B cell (primary cell): ENCODE data around the gene GNB3. TPM values are rescaled to one million over a fixed set of nuclear protein-coding genes. Genes with fewer than 3 reads are reported as not detected.
"Not testable (repeated sequence)": the region's sequence is repeated elsewhere in the genome, so short reads cannot be mapped to it uniquely, and the experiment has no call there.

Source experiments
- ATAC-seq: fragments of 200-7000 bp; cut with Tn5 transposase; one replicate; pipeline ENCODE4 v1.10.0; 2021; ENCODE audit warnings: low read depth, mild to moderate bottlenecking, moderate number of reproducible peaks, moderate library complexity
- CTCF ChIA-PET: fragments of 350-600 bp; sonication (Branson Sonifier 250); formaldehyde crosslinking; loops from one replicate; lab custom pipeline; 2021; ENCODE audit warnings: antibody characterized with exemption, inconsistent platforms; lab: Charles Lee
- POLR2A ChIA-PET: fragments of 350-600 bp; sonication (Branson Sonifier 250); formaldehyde crosslinking; loops from one replicate; lab custom pipeline; 2021; ENCODE audit warnings: antibody characterized with exemption; lab: Charles Lee
- DNase-seq: peaks from one replicate; pipeline ENCODE4 v3.0.0; 2013
- H2AFZ ChIP-seq: 2 replicates; pipeline ENCODE4 v1.6.1; 2012; ENCODE audit warnings: mild to moderate bottlenecking, low read depth, low read length; ENCODE audit not compliant: insufficient read depth, poor library complexity, severe bottlenecking
- H3K27ac ChIP-seq, 2 donors: 1 replicate in 1 of 2; 2 replicates in 1 of 2; pipeline ENCODE4 v1.5.1; 2012 to 2013; ENCODE audit warnings: low read length in 2 of 2, mild to moderate bottlenecking in 2 of 2, moderate library complexity in 1 of 2
- H3K27me3 ChIP-seq, 4 experiments: fragments of 200-600 bp in 1 of 4; sonication (generic) in 1 of 4; replicated peaks in 1 of 4; 1 replicate in 2 of 4; 2 replicates in 2 of 4; pipeline versions ENCODE4 v1.6.1 to v1.7.0; 2013 to 2016; ENCODE audit warnings: low read length in 3 of 4, mild to moderate bottlenecking in 2 of 4, mixed read lengths in 1 of 4, moderate library complexity in 1 of 4; ENCODE audit not compliant: insufficient read depth in 4 of 4, control insufficient read depth in 3 of 4; ENCODE audit errors: control extremely low read depth in 1 of 4
- H3K36me3 ChIP-seq, 2 experiments: replicated peaks in 1 of 2; 1 replicate in 1 of 2; 2 replicates in 1 of 2; pipeline versions ENCODE4 v1.6.1 to v1.7.1; 2013; ENCODE audit warnings: low read length in 1 of 2; ENCODE audit not compliant: insufficient read depth in 2 of 2, control insufficient read depth in 1 of 2; ENCODE audit errors: control extremely low read depth in 1 of 2, extremely low read depth in 1 of 2
- H3K4me1 ChIP-seq, 2 donors: fragments of 200-600 bp in 1 of 2; sonication (generic) in 1 of 2; 1 replicate in 1 of 2; 2 replicates in 1 of 2; pipeline versions ENCODE4 v1.5.1 to v1.6.1; 2013 to 2017; ENCODE audit warnings: low read length in 2 of 2; ENCODE audit not compliant: control insufficient read depth in 2 of 2, insufficient read depth in 2 of 2
- H3K4me2 ChIP-seq: replicated peaks from 2 replicates; pipeline ENCODE3; 2012; ENCODE audit warnings: mild to moderate bottlenecking, low read depth, low read length; ENCODE audit not compliant: poor library complexity, severe bottlenecking
- H3K4me3 ChIP-seq, 5 experiments: fragments of 200-600 bp in 1 of 5; sonication (generic) in 1 of 5; 1 replicate in 3 of 5; 2 replicates in 2 of 5; pipeline versions ENCODE4 v1.5.1 to v1.7.0; 2011 to 2016; ENCODE audit warnings: low read length in 4 of 5, mild to moderate bottlenecking in 4 of 5, low read depth in 2 of 5, control low read depth in 1 of 5, moderate library complexity in 1 of 5; ENCODE audit not compliant: insufficient read depth in 1 of 5; ENCODE audit errors: control extremely low read depth in 1 of 5, extremely low read depth in 1 of 5
- H3K79me2 ChIP-seq: fragments of 200-600 bp; sonication (generic); one replicate; pipeline ENCODE4 v1.6.0; 2016; ENCODE audit warnings: low read length; ENCODE audit not compliant: control insufficient read depth, insufficient read depth
- H3K9ac ChIP-seq: fragments of 200-600 bp; sonication (generic); 2 replicates; pipeline ENCODE4 v1.6.1; 2017; ENCODE audit warnings: mild to moderate bottlenecking, low read length, moderate library complexity
- H3K9me3 ChIP-seq, 3 donors: one replicate each; pipeline versions ENCODE4 v1.6.1 to v1.7.1; 2013; ENCODE audit warnings: low read length in 2 of 3; ENCODE audit not compliant: control insufficient read depth in 2 of 3, insufficient read depth in 1 of 3; ENCODE audit errors: control extremely low read depth in 1 of 3
- H4K20me1 ChIP-seq: 2 replicates; pipeline ENCODE4 v1.6.0; 2012; ENCODE audit warnings: mild to moderate bottlenecking, low read length; ENCODE audit not compliant: insufficient read depth, control insufficient read depth, poor library complexity, severe bottlenecking
- H3K27ac Mint-ChIP-seq: one replicate; pipeline ENCODE4 v1.8.0; 2021; ENCODE audit warnings: mixed read lengths
- H3K27me3 Mint-ChIP-seq: one replicate; pipeline ENCODE4 v1.8.0; 2021; ENCODE audit warnings: mixed read lengths
- H3K4me1 Mint-ChIP-seq: one replicate; pipeline ENCODE4 v1.8.0; 2021; ENCODE audit warnings: mixed read lengths
- H3K4me3 Mint-ChIP-seq: one replicate; pipeline ENCODE4 v1.8.0; 2021; ENCODE audit warnings: mixed read lengths
- H3K9me3 Mint-ChIP-seq: one replicate; pipeline ENCODE4 v1.8.0; 2022; ENCODE audit warnings: mixed read lengths; ENCODE audit not compliant: insufficient read depth
- EZH2 ChIP-seq: IDR thresholded peaks from 2 replicates; pipeline ENCODE4 v1.6.1; 2012; ENCODE audit warnings: borderline replicate concordance, low read depth, mild to moderate bottlenecking, moderate library complexity, low read length; ENCODE audit not compliant: insufficient read depth, poor library complexity, severe bottlenecking
- WGBS: methylation state at CpG from one replicate; pipeline ENCODE4 v1.1.5; 2013; ENCODE audit warnings: missing lambda C conversion rate; ENCODE audit not compliant: insufficient coverage; 5-methylcytosine and 5-hydroxymethylcytosine counted together
- intact Hi-C: fragments of 100-400 bp; cut with micrococcal nuclease; formaldehyde crosslinking; loops from one replicate; pipeline ENCODE4 v1.10.0; 2022
- polyA plus RNA-seq: library from polyadenylated mRNA; depleted of rRNA; stranded (reverse); fragments of >200 nt; gene quantifications from 2 replicates; pipeline ENCODE4 v1.2.3, GENCODE V29; 2012
- total RNA-seq, 2 donors: library from RNA; stranded (reverse); fragments of 120-200 nt in 1 of 2; gene quantifications; 1 replicate in 1 of 2; 2 replicates in 1 of 2; pipeline versions ENCODE4 v1.2.3 to v1.2.4, GENCODE V29; 2013 to 2022
- TF ChIP-seq, protein P1 (sequence below): fragments of 200-600 bp; IDR thresholded peaks from one replicate; pipeline ENCODE4 v1.8.0; 2022; ENCODE audit warnings: antibody characterized with exemption, mild to moderate bottlenecking

The GNB3 gene
- total and polyA plus RNA-seq, 2 donors (not counting 1 experiment from before 2014, with no cell fraction given), result 0.27 to 0.49 TPM

DNA sequence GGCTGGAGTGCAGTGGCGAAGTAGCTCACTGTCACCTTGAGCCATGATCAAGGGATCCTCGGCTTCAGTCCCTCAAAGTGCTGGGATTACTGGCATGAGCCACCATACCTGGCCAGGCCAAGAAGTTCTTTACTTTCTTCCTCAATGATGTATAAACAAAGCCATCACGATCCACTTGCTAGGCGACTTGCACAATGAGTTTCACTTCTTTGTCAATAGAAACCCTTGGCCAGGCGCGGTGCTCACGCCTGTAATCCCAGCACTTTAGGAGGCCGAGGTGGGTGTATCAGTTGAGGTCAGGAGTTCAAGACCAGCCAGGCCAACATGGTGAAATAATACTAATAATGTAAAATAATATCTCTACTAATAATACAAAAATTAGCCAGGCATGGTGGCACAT is 46.7 kb downstream of the GNB3 start:
- Histone ChIP-seq H3K4me2 (no peak overlapping the region), H3K4me3 (no peak overlapping the region), H3K79me2 (peaks cover 4% of the 10 kb centered on the region), H3K4me1 (peaks cover 9 to 13% of the 10 kb centered on the region in 2 donors), H3K27ac (no peak overlapping the region), H2AFZ (no peak overlapping the region), H3K27me3 (no peaks in the 10 kb centered on the region), H3K36me3 (peaks cover 0 to 5% of the 10 kb centered on the region in 2 experiments), H3K9ac (no peak overlapping the region), H3K9me3 (no peaks in the 10 kb centered on the region), H4K20me1 (no peaks in the 10 kb centered on the region)
- no peaks in the 10 kb centered on the region for H3K9me3 Mint-ChIP-seq
- ChIA-PET CTCF (interaction anchor here (1.6 kb wide), 1 partner anchor 14 kb away, joined by 8 read pairs; the partner anchor contains the start of gene SPSB2), POLR2A (interaction anchor here (0.6 kb wide), 1 partner anchor 62 kb away, joined by 3 read pairs; no protein-coding TSS in a partner anchor)
- no peaks in the 10 kb centered on the region for H3K27me3 Mint-ChIP-seq
- DNase-seq (no peak), ATAC-seq (no peak)
- H3K27ac Mint-ChIP-seq, result no peak overlapping the region
- TF ChIP-seq EZH2, result no peak
- TF ChIP-seq, protein P1, sequence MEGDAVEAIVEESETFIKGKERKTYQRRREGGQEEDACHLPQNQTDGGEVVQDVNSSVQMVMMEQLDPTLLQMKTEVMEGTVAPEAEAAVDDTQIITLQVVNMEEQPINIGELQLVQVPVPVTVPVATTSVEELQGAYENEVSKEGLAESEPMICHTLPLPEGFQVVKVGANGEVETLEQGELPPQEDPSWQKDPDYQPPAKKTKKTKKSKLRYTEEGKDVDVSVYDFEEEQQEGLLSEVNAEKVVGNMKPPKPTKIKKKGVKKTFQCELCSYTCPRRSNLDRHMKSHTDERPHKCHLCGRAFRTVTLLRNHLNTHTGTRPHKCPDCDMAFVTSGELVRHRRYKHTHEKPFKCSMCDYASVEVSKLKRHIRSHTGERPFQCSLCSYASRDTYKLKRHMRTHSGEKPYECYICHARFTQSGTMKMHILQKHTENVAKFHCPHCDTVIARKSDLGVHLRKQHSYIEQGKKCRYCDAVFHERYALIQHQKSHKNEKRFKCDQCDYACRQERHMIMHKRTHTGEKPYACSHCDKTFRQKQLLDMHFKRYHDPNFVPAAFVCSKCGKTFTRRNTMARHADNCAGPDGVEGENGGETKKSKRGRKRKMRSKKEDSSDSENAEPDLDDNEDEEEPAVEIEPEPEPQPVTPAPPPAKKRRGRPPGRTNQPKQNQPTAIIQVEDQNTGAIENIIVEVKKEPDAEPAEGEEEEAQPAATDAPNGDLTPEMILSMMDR, result no peak
- H3K4me3 Mint-ChIP-seq, result no peak overlapping the region
- intact Hi-C loops, result no loop called here
- H3K4me1 Mint-ChIP-seq, result peaks cover 15% of the 10 kb centered on the region
- 100% methylated on average over 2 of the region's 8 CpGs for WGBS

DNA sequence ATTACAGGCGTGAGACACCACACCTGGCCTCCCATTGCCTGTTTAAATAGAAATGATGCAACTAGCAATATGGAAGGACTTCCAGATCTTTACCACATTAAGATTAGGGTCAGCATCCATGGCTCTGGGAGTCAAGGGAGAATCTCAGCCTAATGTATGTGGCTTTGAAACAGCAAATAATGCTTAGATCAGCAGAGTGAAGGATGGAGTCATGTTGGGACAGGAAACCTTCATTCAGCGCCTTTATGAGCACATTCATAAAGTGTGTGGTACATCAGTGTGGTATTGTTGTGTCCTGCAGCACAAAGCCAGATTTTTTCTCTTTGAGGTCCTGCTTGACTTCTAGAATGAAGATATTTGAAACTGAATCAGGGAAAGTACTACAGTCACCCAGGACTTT is 47.6 kb downstream of the GNB3 start:
- Histone ChIP-seq H3K9ac (no peak overlapping the region), H3K27ac (no peak overlapping the region), H3K4me1 (peaks cover 9 to 13% of the 10 kb centered on the region in 2 donors), H3K9me3 (no peaks in the 10 kb centered on the region), H3K79me2 (peaks cover 4% of the 10 kb centered on the region), H3K27me3 (no peaks in the 10 kb centered on the region), H3K4me2 (no peak overlapping the region), H4K20me1 (no peaks in the 10 kb centered on the region), H3K4me3 (no peak overlapping the region), H3K36me3 (peaks cover 0 to 5% of the 10 kb centered on the region in 2 experiments), H2AFZ (no peak overlapping the region)
- 100% methylated on average over 1 of the region's 2 CpGs for WGBS
- no peak for DNase-seq
- intact Hi-C loops, result no loop called here
- Mint-ChIP-seq H3K9me3 (no peaks in the 10 kb centered on the region), H3K27ac (no peak overlapping the region), H3K27me3 (no peaks in the 10 kb centered on the region), H3K4me1 (peaks cover 15% of the 10 kb centered on the region), H3K4me3 (no peak overlapping the region)
- TF ChIP-seq EZH2, result no peak
- TF ChIP-seq, protein P1, result no peak
- ChIA-PET CTCF (interaction anchor here (1.6 kb wide), 1 partner anchor 15 kb away, joined by 8 read pairs; the partner anchor contains the start of gene SPSB2), POLR2A (no interaction called here)
- no peak for ATAC-seq

- not testable (repeated sequence) for H3K27ac Mint-ChIP-seq
Observed at GRCh38 chr12:6888794-6889193, 48.1 kb downstream of the GNB3 start.

More at GRCh38 chr12:6888794-6889193, 48.1 kb downstream of the GNB3 start:
- H3K4me2 ChIP-seq, DNase-seq, H3K9me3 Mint-ChIP-seq, CTCF ChIA-PET, H3K27me3 ChIP-seq, H3K9me3 ChIP-seq, H3K27ac ChIP-seq, H3K27me3 Mint-ChIP-seq, H2AFZ ChIP-seq, H3K4me3 Mint-ChIP-seq, H4K20me1 ChIP-seq, H3K9ac ChIP-seq, H3K79me2 ChIP-seq, H3K36me3 ChIP-seq, intact Hi-C loops, ATAC-seq, H3K4me3 ChIP-seq: not testable (repeated sequence)
- 89% methylated on average over 4 of the region's 7 CpGs for WGBS
- H3K4me1 Mint-ChIP-seq, result peaks cover 15% of the 10 kb centered on the region
- POLR2A ChIA-PET, result interaction anchor here (0.5 kb wide), 1 partner anchor 254 kb away, joined by 3 read pairs; no protein-coding TSS in a partner anchor
- H3K4me1 ChIP-seq, result peaks cover 9 to 13% of the 10 kb centered on the region in 2 donors
